Left lung (tissue), 10 donors: Measurements from ENCODE around the gene CFAP65. TPM values are rescaled to one million over a fixed set of nuclear protein-coding genes. Genes with fewer than 3 reads are reported as not detected.

Experiments used
- ATAC-seq: fragments of 200-7000 bp; cut with Tn5 transposase; one replicate; pipeline ENCODE4 v1.9.1; 2020; ENCODE audit warnings: moderate library complexity
- DNase-seq, 4 donors: peaks; one replicate each; pipeline ENCODE4 v3.0.0-alpha.2; 2013 to 2020
- H3K27ac ChIP-seq, 2 donors: fragments of 200-600 bp; sonication (generic) in 1 of 2; one replicate each; pipeline versions ENCODE4 v1.5.0 to v1.8.0; 2020 to 2021
- H3K27me3 ChIP-seq, 2 donors: fragments of 200-600 bp; sonication (generic) in 1 of 2; one replicate each; pipeline versions ENCODE4 v1.5.0 to v1.8.0; 2020 to 2021
- H3K36me3 ChIP-seq, 2 donors: fragments of 200-600 bp; sonication (generic) in 1 of 2; one replicate each; pipeline versions ENCODE4 v1.5.0 to v1.8.0; 2020 to 2021
- H3K4me1 ChIP-seq, 2 donors: fragments of 200-600 bp; one replicate each; pipeline ENCODE4 v1.8.0; 2021
- H3K4me3 ChIP-seq, 2 donors: fragments of 200-600 bp; sonication (generic) in 1 of 2; one replicate each; pipeline versions ENCODE4 v1.5.0 to v1.8.0; 2020 to 2021; ENCODE audit warnings: mild to moderate bottlenecking in 1 of 2
- H3K9me3 ChIP-seq, 2 donors: fragments of 200-600 bp; sonication (generic) in 1 of 2; one replicate each; pipeline versions ENCODE4 v1.5.0 to v1.8.0; 2020 to 2021
- CTCF ChIP-seq, 2 donors: fragments of 200-600 bp; sonication (generic) in 1 of 2; IDR thresholded peaks; one replicate each; pipeline versions ENCODE4 v1.5.0 to v1.8.0; 2021; ENCODE audit warnings: antibody characterized with exemption in 2 of 2
- intact Hi-C, 2 donors: fragments of 100-400 bp; cut with DNase I; formaldehyde crosslinking; loops; one replicate each; pipeline versions ENCODE4 v1.11.2 to v1.14.2; 2022
- polyA plus RNA-seq, 6 donors: library from polyadenylated mRNA; unstranded; fragments of 120-200 nt; gene quantifications; one replicate each; pipeline ENCODE4 v1.2.1, GENCODE V29; 2013; ENCODE audit not compliant: insufficient read length in 6 of 6
- total RNA-seq, 2 donors: library from RNA; stranded (reverse); fragmentation: NEBNext Ultra II Directional; extraction: Animal tissue kit (Norgen Biotek cat#: 25700); gene quantifications; one replicate each; pipeline ENCODE4 v1.2.1, GENCODE V29; 2021
- donor health status: DM: no; HTN: yes; CAD: no.
- donor health status: DM: no; HTN: no; CAD: no.

CFAP65 gene
- total and polyA plus RNA-seq, 8 donors: 0.83 to 4.3 (median 3.0) TPM; not detected in 1

- peaks cover 25 to 95% of the 10 kb centered on the region in 2 donors for H3K27me3 ChIP-seq
- intact Hi-C loops: no loop called here
Measured at GRCh38 chr2:219037783-219038499, 3.4 kb downstream of the CFAP65 start.

DNA sequence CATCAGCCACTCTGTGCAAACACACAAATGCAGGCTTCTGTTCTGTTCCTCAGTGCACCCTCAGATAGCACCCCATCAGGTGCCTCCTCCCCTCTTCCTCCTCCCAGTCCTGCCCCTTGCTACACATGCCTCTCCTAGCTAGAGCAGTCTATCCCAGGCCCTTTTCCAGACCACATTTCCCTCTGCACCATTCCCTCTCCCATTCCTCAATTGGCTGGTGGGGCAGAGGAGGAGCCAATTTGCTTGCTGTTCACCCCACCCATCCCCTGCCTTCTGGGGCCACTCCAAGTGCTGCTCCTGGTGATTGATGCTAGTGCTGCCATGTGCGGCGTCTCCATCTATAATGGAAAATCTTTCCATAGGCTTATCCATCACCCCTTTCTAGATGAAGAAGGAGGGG lies 5.4 kb downstream of the CFAP65 start:
- Histone ChIP-seq H3K4me1 (no peaks in the 10 kb centered on the region), H3K4me3 (no peak overlapping the region), H3K27me3 (peaks cover 16 to 95% of the 10 kb centered on the region in 2 donors), H3K9me3 (no peaks in the 10 kb centered on the region), H3K27ac (no peak overlapping the region), H3K36me3 (no peaks in the 10 kb centered on the region)
- DNase-seq: no peak
- no peak for ATAC-seq
- TF ChIP-seq CTCF (IDR thresholded peaks at IDR 0.05): no peak
- intact Hi-C loops: no loop called here

More at GRCh38 chr2:219037783-219038499, 3.4 kb downstream of the CFAP65 start:
- no peak overlapping the region for H3K4me3 ChIP-seq
- H3K9me3 ChIP-seq: no peaks in the 10 kb centered on the region
- H3K36me3 ChIP-seq: no peaks in the 10 kb centered on the region
- no peaks in the 10 kb centered on the region for H3K4me1 ChIP-seq
- ATAC-seq (peak; percentile 49), DNase-seq (no peak)
- TF ChIP-seq CTCF (IDR thresholded peaks at IDR 0.05): no peak
- no peak overlapping the region for H3K27ac ChIP-seq

DNA sequence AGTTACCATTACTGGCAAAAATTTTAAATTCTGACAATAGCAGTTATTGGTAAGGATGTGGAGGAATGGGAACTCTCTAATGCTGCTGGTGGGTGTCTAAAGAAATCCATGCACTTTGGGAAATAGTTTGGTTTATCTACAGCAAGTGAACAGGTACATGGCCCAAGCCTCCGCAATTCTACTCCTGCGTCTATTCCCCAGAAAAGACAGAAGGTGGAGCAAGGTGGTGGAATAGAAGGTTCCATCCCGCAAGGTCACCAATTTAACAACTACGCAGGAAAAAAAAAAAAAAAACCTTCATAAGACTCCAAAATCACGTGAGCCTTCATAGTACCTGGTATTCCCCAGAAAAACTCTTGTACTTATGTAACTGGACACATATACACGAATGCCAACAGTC lies 6.5 kb downstream of the CFAP65 start:
- ATAC-seq (no peak), DNase-seq (no peak)
- H3K4me1 ChIP-seq: no peaks in the 10 kb centered on the region
- no peaks in the 10 kb centered on the region for H3K36me3 ChIP-seq
- H3K27ac ChIP-seq: no peak overlapping the region
- H3K4me3 ChIP-seq: no peak overlapping the region
- intact Hi-C loops: no loop called here
- H3K27me3 ChIP-seq: peaks cover 6 to 95% of the 10 kb centered on the region in 2 donors
- TF ChIP-seq CTCF (IDR thresholded peaks at IDR 0.05): no peak
- H3K9me3 ChIP-seq: no peaks in the 10 kb centered on the region

DNA sequence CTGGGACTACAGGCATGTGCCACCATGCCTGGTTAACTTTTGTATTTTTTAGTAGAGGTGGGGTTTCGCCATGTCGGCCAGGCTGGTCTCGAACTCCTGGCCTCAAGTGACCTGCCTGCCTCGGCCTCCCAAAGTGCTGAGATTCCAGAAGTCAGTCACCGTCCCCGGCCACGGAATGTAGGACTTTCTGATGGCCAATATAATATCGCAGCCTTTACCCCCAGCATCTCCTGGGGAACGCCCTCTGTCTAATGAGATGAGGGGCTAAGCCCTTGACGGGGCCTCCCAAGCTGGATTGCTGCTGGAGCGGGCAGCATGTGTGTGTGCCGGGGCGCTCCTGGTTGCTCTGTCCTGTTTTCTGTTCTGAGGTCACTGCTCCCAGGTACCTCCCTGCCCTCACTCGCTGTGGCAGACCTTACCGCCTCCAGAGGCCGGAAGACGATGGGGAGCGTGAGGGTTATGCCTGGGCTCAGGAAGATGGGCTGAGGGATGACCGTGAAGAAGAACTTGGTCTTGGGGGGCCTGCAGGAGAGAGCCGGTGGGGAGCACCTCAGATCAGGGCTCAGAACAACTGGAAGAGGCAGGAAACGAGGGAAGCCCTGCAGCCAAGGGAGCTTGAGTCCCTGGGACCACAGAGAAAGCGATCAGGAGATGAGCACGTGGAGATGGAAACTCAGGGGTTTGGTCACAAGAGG lies 9.1 kb downstream of the CFAP65 start:
- Histone ChIP-seq H3K4me1 (no peaks in the 10 kb centered on the region), H3K9me3 (no peaks in the 10 kb centered on the region), H3K27ac (no peak overlapping the region), H3K27me3 (peaks cover 6 to 74% of the 10 kb centered on the region in 2 donors), H3K4me3 (no peak overlapping the region), H3K36me3 (no peaks in the 10 kb centered on the region)
- no peak for TF ChIP-seq CTCF (IDR thresholded peaks at IDR 0.05)
- ATAC-seq: no peak
- no peak for DNase-seq
- intact Hi-C loops: no loop called here

DNA sequence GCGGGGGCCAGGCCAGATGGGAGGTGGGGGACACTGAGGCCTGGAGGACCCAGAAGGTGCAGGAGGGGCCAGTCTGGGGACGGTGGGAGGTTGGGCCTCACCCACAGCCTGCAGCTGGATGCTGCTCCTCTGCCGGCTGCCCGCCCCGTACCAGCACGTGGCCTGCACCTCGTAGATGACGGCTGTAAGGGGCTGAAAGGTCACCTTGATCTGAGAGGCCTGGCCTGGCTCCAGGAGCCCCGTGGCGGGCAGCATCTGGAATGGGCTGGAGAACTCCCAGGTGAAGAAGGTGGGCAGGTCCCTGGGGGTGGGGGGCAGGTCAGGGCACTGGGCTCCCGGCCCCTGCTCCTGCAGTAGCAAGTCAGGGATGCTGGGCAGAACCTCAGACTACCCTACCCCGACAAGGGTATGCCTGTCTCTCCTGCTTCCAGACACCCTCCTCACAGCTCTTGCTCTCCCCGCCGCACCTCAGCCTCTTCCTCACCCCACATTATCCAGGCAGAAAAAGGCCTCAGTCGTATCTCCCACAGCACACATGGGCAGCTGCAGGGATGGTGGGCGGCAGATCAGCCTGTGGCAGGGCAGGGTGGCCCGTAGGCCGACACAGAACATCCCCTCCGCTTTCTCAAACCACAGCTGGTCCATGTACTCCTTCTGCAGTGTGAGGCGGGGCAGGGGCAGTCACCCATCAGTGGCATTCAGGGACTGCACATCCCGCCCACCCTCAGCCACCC lies 10.1 kb downstream of the CFAP65 start:
- Histone ChIP-seq H3K27me3 (peaks cover 6 to 66% of the 10 kb centered on the region in 2 donors), H3K9me3 (no peaks in the 10 kb centered on the region), H3K4me1 (no peaks in the 10 kb centered on the region), H3K27ac (no peak overlapping the region), H3K4me3 (no peak overlapping the region), H3K36me3 (no peaks in the 10 kb centered on the region)
- intact Hi-C loops: no loop called here
- no peak for TF ChIP-seq CTCF (IDR thresholded peaks at IDR 0.05)
- ATAC-seq: no peak
- no peak for DNase-seq
